GM18499 (cell line): ENCODE data around the gene AIP.
A peak's percentile ranks its signal among the peaks of the same experiment; 100 is the strongest.
"Not testable (repeated sequence)": the region's sequence is repeated elsewhere in the genome, so short reads cannot be mapped to it uniquely, and the experiment has no call there.

Source experiments
- ATAC-seq: cut with Tn5 transposase; IDR thresholded peaks from one replicate; pipeline ENCODE4 v1.9.1; 2021; ENCODE audit warnings: moderate number of reproducible peaks; ENCODE audit not compliant: insufficient read depth, unreplicated experiment

The AIP gene

GRCh38 chr11:67504005-67504949 lies 21.5 kb downstream of the AIP start:
- no peak for ATAC-seq

GRCh38 chr11:67504950-67505581 lies 22.2 kb downstream of the AIP start, which contains the start of gene PITPNM1:
Gene PITPNM1, minus strand, starts transcription at chr11:67505363. Its CDS starts 1,183 bp downstream, at chr11:67504180.
- ATAC-seq: no peak

DNA sequence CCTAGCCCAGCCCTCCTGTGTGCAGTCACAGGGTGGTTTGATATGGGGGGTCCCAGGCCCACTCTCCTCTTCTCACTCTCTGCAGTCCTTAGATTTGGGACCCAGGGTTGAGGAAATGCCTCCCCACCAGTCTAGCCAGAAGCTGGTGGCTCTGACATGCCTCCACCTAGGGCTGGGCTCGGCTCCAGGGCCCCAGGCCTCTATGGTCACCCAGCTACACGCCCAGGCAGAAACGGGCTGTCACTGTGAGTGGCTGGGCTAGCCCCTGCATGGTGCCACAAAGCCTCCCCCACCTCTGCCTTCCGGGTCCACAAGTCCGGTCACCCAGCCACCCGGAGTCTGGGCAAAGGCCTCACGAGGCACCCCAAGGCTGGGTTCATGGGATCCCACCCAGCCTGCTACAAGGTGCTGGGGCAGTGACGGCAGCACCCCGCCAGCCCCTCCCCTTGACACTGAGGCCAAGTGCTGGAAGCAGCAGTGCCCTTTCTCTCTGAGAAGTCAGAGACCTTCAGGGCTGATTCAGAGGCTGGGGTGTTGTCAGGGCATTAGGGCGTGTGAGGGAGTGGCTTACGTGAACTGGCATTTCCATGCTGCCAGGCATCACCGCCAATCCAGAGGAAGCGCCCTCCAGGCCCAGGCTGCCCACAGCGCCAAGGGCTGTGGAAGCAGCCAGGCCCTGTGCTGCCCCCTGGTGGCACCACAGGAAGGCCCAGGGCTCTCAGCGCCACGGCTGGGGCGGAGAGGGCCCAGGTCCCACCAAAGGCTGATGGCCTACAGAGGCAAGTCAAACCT lies 23.0 kb downstream of the AIP start:
- ATAC-seq: no peak

DNA sequence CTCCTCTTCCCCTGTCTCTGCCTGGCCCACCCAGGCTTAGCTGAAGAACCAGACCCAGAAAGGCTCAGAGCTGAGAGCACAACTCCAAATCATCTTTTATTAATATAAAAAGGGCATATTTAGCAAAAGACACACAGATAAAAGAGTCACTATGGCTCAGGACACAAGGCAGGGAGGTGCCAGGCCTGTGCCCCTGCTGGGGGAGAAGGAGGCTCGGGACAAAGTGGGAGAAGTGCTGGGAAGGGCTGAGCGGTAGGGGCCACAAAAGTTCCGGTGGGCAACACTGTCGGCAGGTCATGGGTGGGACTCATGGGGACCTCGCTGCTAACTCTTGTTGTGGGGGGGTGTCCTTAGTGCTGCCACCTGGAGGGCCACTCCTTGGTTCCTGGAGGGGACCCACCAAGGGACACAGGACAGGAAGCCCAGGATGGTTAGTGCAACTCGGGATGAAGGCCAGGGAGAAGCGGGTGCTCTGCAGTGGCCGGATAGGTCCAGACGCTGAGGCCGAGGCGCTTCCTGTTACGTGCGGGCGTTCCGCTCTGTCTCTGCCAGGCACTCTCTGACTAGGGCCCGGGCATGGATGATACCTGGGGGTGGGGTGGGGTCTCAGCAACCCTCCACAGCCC lies 23.7 kb downstream of the AIP start:
- no peak for ATAC-seq

DNA sequence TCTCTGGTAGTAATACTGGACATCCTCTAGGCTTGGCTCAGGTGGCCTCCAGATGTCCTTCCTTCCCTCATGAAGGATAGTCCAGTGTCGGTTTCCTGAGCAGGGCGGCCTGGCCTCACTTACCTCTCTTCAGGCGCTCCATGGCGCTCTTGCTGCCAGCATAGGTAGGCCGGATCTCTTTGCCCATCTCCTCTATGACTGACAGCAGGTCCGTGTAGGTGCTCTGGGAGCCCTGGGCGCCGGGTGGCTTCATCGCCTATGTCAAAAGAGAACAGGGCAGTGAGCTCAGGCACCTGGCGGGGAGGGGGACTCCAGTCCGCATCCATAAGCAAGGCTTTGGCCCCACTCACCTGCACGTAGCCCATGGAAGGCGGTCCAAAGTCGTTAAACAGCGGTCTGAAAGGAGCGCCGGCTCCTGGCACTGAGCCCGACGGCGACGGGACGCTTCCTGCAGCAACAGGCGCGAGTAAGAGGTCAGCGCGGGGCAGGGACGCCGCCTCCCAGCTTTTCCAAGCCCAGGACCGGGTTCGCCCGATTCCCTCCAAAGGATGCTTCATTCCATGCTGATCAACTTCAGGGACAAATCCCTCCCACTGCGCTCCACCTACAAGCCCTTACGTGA lies 24.5 kb downstream of the AIP start:
- ATAC-seq: no peak

GRCh38 chr11:67507864-67508485 lies 25.1 kb downstream of the AIP start, which contains the start of gene CDK2AP2:
Gene CDK2AP2, minus strand, starts transcription at chr11:67508162. Its CDS starts 80 bp downstream, at chr11:67508082.
- peak; percentile 63 for ATAC-seq

DNA sequence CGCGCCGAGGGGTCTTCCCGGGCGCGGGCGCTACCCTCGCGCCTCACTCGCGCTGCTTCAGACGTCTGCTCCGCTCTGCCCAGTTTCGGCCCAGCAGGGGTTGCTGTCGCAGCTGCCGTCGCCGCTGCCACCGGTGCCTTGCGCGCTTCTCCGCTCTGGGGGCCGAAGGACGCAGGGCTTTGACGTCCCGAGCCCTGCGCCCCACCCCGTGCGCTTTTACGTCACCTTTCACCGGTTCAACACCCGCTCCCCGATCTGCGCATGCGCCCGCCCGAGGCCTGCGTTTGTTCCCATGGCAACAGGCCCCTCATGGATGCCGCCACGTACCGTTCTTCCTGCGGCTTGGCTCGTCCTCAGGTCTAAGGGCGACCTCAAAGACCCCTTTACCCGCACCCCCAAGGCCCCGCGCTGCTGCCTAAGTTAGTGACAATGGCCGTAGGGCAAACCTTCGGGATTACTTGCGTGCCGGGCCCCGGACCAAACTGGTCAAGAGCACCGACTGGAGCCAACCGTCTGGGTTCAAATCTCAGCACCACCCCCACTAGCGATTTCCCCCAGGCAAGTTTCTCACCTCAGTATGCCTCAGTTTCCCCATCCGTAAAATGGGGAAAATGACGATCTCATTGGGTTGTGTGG lies 25.8 kb downstream of the AIP start:
- peak; percentile 32 for ATAC-seq

DNA sequence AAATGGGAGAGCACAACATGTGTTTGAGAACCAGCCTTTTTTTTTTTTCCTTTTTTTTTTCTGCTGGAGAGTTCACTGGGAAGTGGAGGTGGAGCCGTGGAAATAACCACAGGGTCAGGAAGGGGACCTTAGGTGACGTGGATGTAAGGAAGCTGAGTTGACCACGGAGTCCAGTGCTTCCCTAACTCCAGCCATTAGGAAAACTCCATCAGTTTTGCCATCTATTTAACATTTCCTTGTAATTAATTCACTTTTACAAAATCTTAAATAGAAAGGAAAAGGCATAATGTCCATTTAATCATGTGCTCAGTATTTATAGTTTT lies 27.2 kb downstream of the AIP start:
- ATAC-seq: no peak

DNA sequence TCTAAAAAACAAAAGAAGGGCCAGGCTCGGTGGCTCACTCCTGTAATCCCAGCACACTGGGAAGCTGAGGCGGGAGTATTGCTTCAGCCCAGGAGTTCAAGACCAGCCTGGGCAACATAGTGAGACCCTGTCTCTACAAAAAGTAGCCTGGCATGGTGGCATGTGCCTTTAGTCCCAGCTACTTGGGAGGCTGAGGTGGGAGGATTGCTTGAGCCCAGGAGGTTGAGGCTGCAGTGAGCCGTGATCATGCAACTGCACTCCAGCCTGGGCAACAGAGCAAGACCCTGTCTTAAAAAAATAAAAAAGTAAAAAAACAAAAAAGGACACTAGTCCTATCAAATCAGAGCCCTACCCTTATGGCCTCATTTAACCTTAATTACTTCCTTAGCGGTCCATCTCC lies 28.7 kb downstream of the AIP start:
- not testable (repeated sequence) for ATAC-seq

- ATAC-seq: no peak
These were observed 31.3 kb downstream of the AIP start for GRCh38 chr11:67514116-67514515.

- ATAC-seq: no peak
These were observed 34.0 kb downstream of the AIP start for GRCh38 chr11:67516806-67517205.

- ATAC-seq: no peak
These were observed 35.1 kb downstream of the AIP start for GRCh38 chr11:67517784-67518552.

- ATAC-seq: no peak
These were observed 36.9 kb downstream of the AIP start for GRCh38 chr11:67519726-67520125.

- no peak for ATAC-seq
These were observed 38.3 kb downstream of the AIP start for GRCh38 chr11:67520856-67521824.

DNA sequence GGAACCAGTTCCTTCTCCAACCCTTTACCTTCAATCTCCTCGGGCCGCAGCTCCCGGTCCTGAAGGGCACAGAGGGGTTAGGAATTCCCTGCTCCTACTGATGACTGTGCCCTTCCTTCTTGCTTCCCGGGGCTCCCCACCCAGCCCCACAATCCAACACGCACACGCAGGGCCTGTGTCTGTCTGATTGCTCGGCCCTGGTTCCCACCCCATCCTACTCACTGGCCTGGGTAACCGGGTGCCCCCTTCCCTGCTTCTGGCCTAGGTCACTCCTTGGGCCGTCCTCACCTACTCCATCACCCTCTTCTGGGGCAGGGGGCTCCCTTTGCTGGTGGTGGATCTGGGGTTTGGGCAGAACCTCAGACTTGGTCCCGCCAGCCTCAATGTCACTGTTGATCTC lies 39.1 kb downstream of the AIP start:
- no peak for ATAC-seq

DNA sequence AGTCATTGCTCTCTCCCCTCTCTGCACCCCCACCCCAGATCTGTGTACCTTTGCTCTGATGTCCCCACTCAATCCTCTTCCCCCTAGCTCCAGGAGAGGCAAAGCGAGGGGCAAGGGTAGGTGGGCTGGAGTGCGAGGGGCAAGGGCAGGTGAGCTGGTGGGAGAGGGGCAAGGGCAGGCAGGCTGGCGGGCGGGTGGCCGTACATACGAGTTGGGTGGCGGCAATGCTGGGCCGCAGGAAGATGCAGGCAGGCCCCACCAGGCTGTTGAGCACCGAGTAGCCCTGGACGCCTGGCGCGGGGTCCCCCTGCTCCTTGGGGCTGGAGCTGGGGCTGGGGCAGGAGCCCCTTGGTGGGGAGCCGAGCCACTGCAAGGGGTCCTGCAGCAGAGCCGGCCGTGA lies 39.5 kb downstream of the AIP start:
- ATAC-seq: no peak
